ENCODE results near the gene BAHCC1. TPM values are rescaled to one million over a fixed set of nuclear protein-coding genes. Genes with fewer than 3 reads are reported as not detected.

The BAHCC1 gene
- total RNA-seq, 1 experiment from 2014 or later: 29.8 TPM

- ATAC-seq (peak; percentile 43), DNase-seq (ENCODE audit: low spot score) (peak; percentile 100)
- Mint-ChIP-seq H3K4me1 (peaks cover 42% of the 10 kb centered on the region), H3K27me3 (ENCODE audit: low read depth) (peaks cover 74% of the 10 kb centered on the region), H3K4me3 (peak overlapping the region; percentile 72), H3K27ac (peak overlapping the region; percentile 93), H3K9me3 (no peaks in the 10 kb centered on the region), H3K36me3 (no peaks in the 10 kb centered on the region)
- TF ChIP-seq, protein P1, sequence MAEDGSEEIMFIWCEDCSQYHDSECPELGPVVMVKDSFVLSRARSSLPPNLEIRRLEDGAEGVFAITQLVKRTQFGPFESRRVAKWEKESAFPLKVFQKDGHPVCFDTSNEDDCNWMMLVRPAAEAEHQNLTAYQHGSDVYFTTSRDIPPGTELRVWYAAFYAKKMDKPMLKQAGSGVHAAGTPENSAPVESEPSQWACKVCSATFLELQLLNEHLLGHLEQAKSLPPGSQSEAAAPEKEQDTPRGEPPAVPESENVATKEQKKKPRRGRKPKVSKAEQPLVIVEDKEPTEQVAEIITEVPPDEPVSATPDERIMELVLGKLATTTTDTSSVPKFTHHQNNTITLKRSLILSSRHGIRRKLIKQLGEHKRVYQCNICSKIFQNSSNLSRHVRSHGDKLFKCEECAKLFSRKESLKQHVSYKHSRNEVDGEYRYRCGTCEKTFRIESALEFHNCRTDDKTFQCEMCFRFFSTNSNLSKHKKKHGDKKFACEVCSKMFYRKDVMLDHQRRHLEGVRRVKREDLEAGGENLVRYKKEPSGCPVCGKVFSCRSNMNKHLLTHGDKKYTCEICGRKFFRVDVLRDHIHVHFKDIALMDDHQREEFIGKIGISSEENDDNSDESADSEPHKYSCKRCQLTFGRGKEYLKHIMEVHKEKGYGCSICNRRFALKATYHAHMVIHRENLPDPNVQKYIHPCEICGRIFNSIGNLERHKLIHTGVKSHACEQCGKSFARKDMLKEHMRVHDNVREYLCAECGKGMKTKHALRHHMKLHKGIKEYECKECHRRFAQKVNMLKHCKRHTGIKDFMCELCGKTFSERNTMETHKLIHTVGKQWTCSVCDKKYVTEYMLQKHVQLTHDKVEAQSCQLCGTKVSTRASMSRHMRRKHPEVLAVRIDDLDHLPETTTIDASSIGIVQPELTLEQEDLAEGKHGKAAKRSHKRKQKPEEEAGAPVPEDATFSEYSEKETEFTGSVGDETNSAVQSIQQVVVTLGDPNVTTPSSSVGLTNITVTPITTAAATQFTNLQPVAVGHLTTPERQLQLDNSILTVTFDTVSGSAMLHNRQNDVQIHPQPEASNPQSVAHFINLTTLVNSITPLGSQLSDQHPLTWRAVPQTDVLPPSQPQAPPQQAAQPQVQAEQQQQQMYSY (CRISPR knock-in tag; IDR thresholded peaks at IDR 0.05): peak; percentile 62
- TF ChIP-seq, protein P2, sequence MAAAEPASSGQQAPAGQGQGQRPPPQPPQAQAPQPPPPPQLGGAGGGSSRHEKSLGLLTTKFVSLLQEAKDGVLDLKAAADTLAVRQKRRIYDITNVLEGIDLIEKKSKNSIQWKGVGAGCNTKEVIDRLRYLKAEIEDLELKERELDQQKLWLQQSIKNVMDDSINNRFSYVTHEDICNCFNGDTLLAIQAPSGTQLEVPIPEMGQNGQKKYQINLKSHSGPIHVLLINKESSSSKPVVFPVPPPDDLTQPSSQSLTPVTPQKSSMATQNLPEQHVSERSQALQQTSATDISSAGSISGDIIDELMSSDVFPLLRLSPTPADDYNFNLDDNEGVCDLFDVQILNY (CRISPR knock-in tag; IDR thresholded peaks at IDR 0.05): peak; percentile 42; the same call in 1 of the 2 replicates
- peak; percentile 66 for TF ChIP-seq SP1 (CRISPR knock-in tag; conservative IDR thresholded peaks at IDR 0.05)
- TF ChIP-seq GABPB1 (CRISPR knock-in tag; IDR thresholded peaks at IDR 0.05): peak; percentile 69
- TF ChIP-seq, protein P3, sequence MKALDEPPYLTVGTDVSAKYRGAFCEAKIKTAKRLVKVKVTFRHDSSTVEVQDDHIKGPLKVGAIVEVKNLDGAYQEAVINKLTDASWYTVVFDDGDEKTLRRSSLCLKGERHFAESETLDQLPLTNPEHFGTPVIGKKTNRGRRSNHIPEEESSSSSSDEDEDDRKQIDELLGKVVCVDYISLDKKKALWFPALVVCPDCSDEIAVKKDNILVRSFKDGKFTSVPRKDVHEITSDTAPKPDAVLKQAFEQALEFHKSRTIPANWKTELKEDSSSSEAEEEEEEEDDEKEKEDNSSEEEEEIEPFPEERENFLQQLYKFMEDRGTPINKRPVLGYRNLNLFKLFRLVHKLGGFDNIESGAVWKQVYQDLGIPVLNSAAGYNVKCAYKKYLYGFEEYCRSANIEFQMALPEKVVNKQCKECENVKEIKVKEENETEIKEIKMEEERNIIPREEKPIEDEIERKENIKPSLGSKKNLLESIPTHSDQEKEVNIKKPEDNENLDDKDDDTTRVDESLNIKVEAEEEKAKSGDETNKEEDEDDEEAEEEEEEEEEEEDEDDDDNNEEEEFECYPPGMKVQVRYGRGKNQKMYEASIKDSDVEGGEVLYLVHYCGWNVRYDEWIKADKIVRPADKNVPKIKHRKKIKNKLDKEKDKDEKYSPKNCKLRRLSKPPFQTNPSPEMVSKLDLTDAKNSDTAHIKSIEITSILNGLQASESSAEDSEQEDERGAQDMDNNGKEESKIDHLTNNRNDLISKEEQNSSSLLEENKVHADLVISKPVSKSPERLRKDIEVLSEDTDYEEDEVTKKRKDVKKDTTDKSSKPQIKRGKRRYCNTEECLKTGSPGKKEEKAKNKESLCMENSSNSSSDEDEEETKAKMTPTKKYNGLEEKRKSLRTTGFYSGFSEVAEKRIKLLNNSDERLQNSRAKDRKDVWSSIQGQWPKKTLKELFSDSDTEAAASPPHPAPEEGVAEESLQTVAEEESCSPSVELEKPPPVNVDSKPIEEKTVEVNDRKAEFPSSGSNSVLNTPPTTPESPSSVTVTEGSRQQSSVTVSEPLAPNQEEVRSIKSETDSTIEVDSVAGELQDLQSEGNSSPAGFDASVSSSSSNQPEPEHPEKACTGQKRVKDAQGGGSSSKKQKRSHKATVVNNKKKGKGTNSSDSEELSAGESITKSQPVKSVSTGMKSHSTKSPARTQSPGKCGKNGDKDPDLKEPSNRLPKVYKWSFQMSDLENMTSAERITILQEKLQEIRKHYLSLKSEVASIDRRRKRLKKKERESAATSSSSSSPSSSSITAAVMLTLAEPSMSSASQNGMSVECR (CRISPR knock-in tag; IDR thresholded peaks at IDR 0.05; ENCODE audit: borderline replicate concordance): peak; percentile 70; the same call in 1 of the 2 replicates
- TF ChIP-seq ELF4 (CRISPR knock-in tag; IDR thresholded peaks at IDR 0.05; ENCODE audit: low read depth): no peak
- peak; percentile 60; the same call in 1 of the 2 replicates for TF ChIP-seq ZNF121 (CRISPR knock-in tag; IDR thresholded peaks at IDR 0.05)
- peak; percentile 83 for TF ChIP-seq NFYB (CRISPR knock-in tag; conservative IDR thresholded peaks at IDR 0.05; ENCODE audit: low read depth)
- no peak for TF ChIP-seq RORB (CRISPR knock-in tag; IDR thresholded peaks at IDR 0.05)
- TF ChIP-seq TEAD1 (CRISPR knock-in tag; IDR thresholded peaks at IDR 0.05): peak; percentile 70; the same call in 1 of the 2 replicates
- peak; percentile 100 for TF ChIP-seq FOXK1 (CRISPR knock-in tag; IDR thresholded peaks at IDR 0.05)
- peak; percentile 59; the same call in 1 of the 2 replicates for TF ChIP-seq FOXP1 (CRISPR knock-in tag; IDR thresholded peaks at IDR 0.05; ENCODE audit: borderline replicate concordance)
- TF ChIP-seq GTF2I (CRISPR knock-in tag; conservative IDR thresholded peaks at IDR 0.05): peak; percentile 98
- TF ChIP-seq CREB1 (CRISPR knock-in tag; IDR thresholded peaks at IDR 0.05): no peak
- ChIA-PET POLR2A (interaction anchor here (1.0 kb wide), 1 partner anchor 9 kb away, joined by 5 read pairs; no protein-coding TSS in a partner anchor), CTCF (interaction anchor here (0.7 to 2.4 kb wide), 5 partner anchors 16 to 139 kb away, joined by 3 to 9 read pairs (median 6); no protein-coding TSS in a partner anchor)
These were observed 1.4 kb upstream of the BAHCC1 start for GRCh38 chr17:81393684-81394376.

- Mint-ChIP-seq H3K4me1 (peaks cover 40% of the 10 kb centered on the region), H3K27me3 (ENCODE audit: low read depth) (peaks cover 71% of the 10 kb centered on the region), H3K4me3 (peak overlapping the region; percentile 72), H3K27ac (peak overlapping the region; percentile 93), H3K36me3 (no peaks in the 10 kb centered on the region), H3K9me3 (no peaks in the 10 kb centered on the region)
- ChIA-PET CTCF (interaction anchor here (0.6 to 3.7 kb wide), 16 partner anchors 10 to 1559 kb away, joined by 3 to 55 read pairs (median 6); partner anchors contain the start of genes CEP131 and SLC38A10), POLR2A (interaction anchor here (0.8 to 1.5 kb wide), 5 partner anchors 54 to 121 kb away, joined by 3 to 12 read pairs (median 4); partner anchors contain the start of genes ACTG1 and SLC38A10)
- ATAC-seq: no peak
- DNase-seq (ENCODE audit: low spot score): peak; percentile 42
- TF ChIP-seq, protein P2 (CRISPR knock-in tag; IDR thresholded peaks at IDR 0.05): no peak
These were observed 808 bp upstream of the BAHCC1 start for GRCh38 chr17:81394377-81394920.
